HepG2 (cell line): Measurements from ENCODE around the gene BLOC1S4. TPM values are rescaled to one million over a fixed set of nuclear protein-coding genes. Genes with fewer than 3 reads are reported as not detected.

Source experiments
- CEBPG ChIP-seq: IDR thresholded peaks from 2 replicates; pipeline ENCODE4 v1.6.1; 2016
- FOXO4 ChIP-seq: sonication (generic); formaldehyde crosslinking; conservative IDR thresholded peaks from 2 replicates; pipeline ENCODE4 v1.8.1; 2023; ENCODE audit warnings: missing genetic modification reagents
- KDM3A ChIP-seq: IDR thresholded peaks from 2 replicates; pipeline ENCODE4 v1.6.1; 2018; ENCODE audit warnings: low read depth, missing compliant biosample characterization
- KMT2B ChIP-seq: IDR thresholded peaks from 2 replicates; pipeline ENCODE4 v1.6.1; 2016; ENCODE audit warnings: missing genetic modification reagents, missing compliant biosample characterization
- NONO ChIP-seq, 2 experiments: fragments of 450-650 bp in 1 of 2; sonication (generic) in 1 of 2; formaldehyde crosslinking in 1 of 2; IDR thresholded peaks in 1 of 2; conservative IDR thresholded peaks in 1 of 2; 2 replicates each; pipeline versions ENCODE4 v1.6.1 to v1.8.0; 2017 to 2022; ENCODE audit warnings: mild to moderate bottlenecking in 1 of 2, missing genetic modification reagents in 1 of 2, moderate library complexity in 1 of 2
- POLR2A ChIP-seq, 2 experiments: IDR thresholded peaks; 2 replicates each; pipeline ENCODE4 v1.6.1; 2011; ENCODE audit warnings: low read depth in 2 of 2, low read length in 2 of 2, mild to moderate bottlenecking in 1 of 2, moderate library complexity in 1 of 2; ENCODE audit not compliant: insufficient read depth in 1 of 2
- SMAD3 ChIP-seq: sonication (generic); formaldehyde crosslinking; IDR thresholded peaks from 2 replicates; pipeline ENCODE4 v1.4.0; 2020; ENCODE audit warnings: missing genetic modification reagents
- SP140L ChIP-seq: sonication (generic); formaldehyde crosslinking; IDR thresholded peaks from 2 replicates; pipeline ENCODE4 v1.4.0; 2020; ENCODE audit warnings: missing genetic modification reagents, borderline replicate concordance
- SRSF1 ChIP-seq: fragments of 200-400 bp; formaldehyde crosslinking; optimal IDR thresholded peaks from 2 replicates; pipeline ENCODE3; 2017; ENCODE audit warnings: mild to moderate bottlenecking, low read depth, low read length, moderate library complexity
- STAT6 ChIP-seq: sonication (generic); formaldehyde crosslinking; IDR thresholded peaks from 2 replicates; pipeline ENCODE4 v1.4.0; 2020; ENCODE audit warnings: missing genetic modification reagents, mild to moderate bottlenecking, borderline replicate concordance
- TBL1XR1 ChIP-seq: fragments of 150-350 bp; IDR thresholded peaks from 2 replicates; pipeline ENCODE4 v1.6.1; 2014; ENCODE audit warnings: borderline replicate concordance, low read length; ENCODE audit not compliant: partially characterized antibody
- TIGD3 ChIP-seq: sonication (generic); formaldehyde crosslinking; IDR thresholded peaks from 2 replicates; pipeline ENCODE4 v1.5.1; 2020; ENCODE audit warnings: mild to moderate bottlenecking, missing genetic modification reagents, borderline replicate concordance
- ZBTB7B ChIP-seq: sonication (generic); formaldehyde crosslinking; IDR thresholded peaks from 2 replicates; pipeline ENCODE4 v1.4.0; 2020; ENCODE audit warnings: missing genetic modification reagents
- ZKSCAN8 ChIP-seq: IDR thresholded peaks from 2 replicates; pipeline ENCODE4 v1.6.1; 2016; ENCODE audit warnings: borderline replicate concordance, missing genetic modification reagents, missing compliant biosample characterization
- ZNF329 ChIP-seq: sonication (generic); formaldehyde crosslinking; IDR thresholded peaks from 2 replicates; pipeline ENCODE4 v1.9.0; 2021; ENCODE audit warnings: low read depth, mild to moderate bottlenecking, missing genetic modification reagents
- ZNF362 ChIP-seq: sonication (generic); formaldehyde crosslinking; IDR thresholded peaks from 2 replicates; pipeline ENCODE4 v1.4.0; 2020; ENCODE audit warnings: missing genetic modification reagents, mild to moderate bottlenecking, borderline replicate concordance
- ZNF589 ChIP-seq: sonication (generic); formaldehyde crosslinking; conservative IDR thresholded peaks from 2 replicates; pipeline ENCODE4 v1.8.0; 2022; ENCODE audit warnings: mild to moderate bottlenecking, moderate library complexity, missing genetic modification reagents
- ZSCAN20 ChIP-seq: sonication (generic); formaldehyde crosslinking; IDR thresholded peaks from 2 replicates; pipeline ENCODE4 v1.4.0; 2020; ENCODE audit warnings: missing genetic modification reagents, mild to moderate bottlenecking, borderline replicate concordance
- polyA plus RNA-seq, 8 experiments: library from polyadenylated mRNA; depleted of rRNA in 3 of 8; stranded (reverse) in 7 of 8; unstranded in 1 of 8; fragments of >200 nt; fragmentation: Illumina TruSeq in 4 of 8; extraction: Trizol in 4 of 8; gene quantifications; 2 replicates each; pipeline versions ENCODE4 v1.2.1 to v1.2.3, GENCODE V29; 2011 to 2016; ENCODE audit warnings: low read depth in 4 of 8, missing spikeins in 1 of 8, mixed read lengths in 1 of 8; ENCODE audit not compliant: insufficient read depth in 1 of 8
- total RNA-seq, 5 experiments: library from RNA; depleted of rRNA; stranded (reverse); fragments of >200 nt; fragmentation: Illumina TruSeq; extraction: Trizol; gene quantifications; 2 replicates each; pipeline ENCODE4 v1.2.3, GENCODE V29; 2016; ENCODE audit warnings: low read depth in 1 of 5
- TF ChIP-seq, protein P1 (sequence below): sonication (generic); formaldehyde crosslinking; IDR thresholded peaks from 2 replicates; pipeline ENCODE4 v1.4.0; 2020; ENCODE audit warnings: missing genetic modification reagents

BLOC1S4 gene
- total and polyA plus RNA-seq, 2 of the 13 experiments (the other 11 are each of a cell fraction or from before 2014, with no cell fraction given): 15.5 to 20.9 TPM

- TF ChIP-seq ZSCAN20 (CRISPR knock-in tag) (no peak), TBL1XR1 (no peak), ZNF329 (CRISPR knock-in tag) (no peak), ZNF589 (no peak), CEBPG (CRISPR knock-in tag) (no peak), SP140L (no peak), KMT2B (CRISPR knock-in tag) (no peak), POLR2A (IDR thresholded peaks at IDR 0.05; ENCODE audit: insufficient read depth in 1 of 2, low read depth in 2 of 2, low read length in 2 of 2) (no peak), NONO (IDR thresholded peaks at IDR 0.05) (no peak), NONO (CRISPR knock-in tag; conservative IDR thresholded peaks at IDR 0.05) (no peak), SRSF1 (no peak), ZBTB7B (no peak), ZNF362 (CRISPR knock-in tag) (no peak), STAT6 (no peak), SMAD3 (CRISPR knock-in tag) (no peak), ZKSCAN8 (CRISPR knock-in tag) (no peak), KDM3A (CRISPR knock-in tag) (no peak; the same call in 1 of the 2 replicates), TIGD3 (CRISPR knock-in tag) (no peak), FOXO4 (no peak)
- TF ChIP-seq, protein P1, sequence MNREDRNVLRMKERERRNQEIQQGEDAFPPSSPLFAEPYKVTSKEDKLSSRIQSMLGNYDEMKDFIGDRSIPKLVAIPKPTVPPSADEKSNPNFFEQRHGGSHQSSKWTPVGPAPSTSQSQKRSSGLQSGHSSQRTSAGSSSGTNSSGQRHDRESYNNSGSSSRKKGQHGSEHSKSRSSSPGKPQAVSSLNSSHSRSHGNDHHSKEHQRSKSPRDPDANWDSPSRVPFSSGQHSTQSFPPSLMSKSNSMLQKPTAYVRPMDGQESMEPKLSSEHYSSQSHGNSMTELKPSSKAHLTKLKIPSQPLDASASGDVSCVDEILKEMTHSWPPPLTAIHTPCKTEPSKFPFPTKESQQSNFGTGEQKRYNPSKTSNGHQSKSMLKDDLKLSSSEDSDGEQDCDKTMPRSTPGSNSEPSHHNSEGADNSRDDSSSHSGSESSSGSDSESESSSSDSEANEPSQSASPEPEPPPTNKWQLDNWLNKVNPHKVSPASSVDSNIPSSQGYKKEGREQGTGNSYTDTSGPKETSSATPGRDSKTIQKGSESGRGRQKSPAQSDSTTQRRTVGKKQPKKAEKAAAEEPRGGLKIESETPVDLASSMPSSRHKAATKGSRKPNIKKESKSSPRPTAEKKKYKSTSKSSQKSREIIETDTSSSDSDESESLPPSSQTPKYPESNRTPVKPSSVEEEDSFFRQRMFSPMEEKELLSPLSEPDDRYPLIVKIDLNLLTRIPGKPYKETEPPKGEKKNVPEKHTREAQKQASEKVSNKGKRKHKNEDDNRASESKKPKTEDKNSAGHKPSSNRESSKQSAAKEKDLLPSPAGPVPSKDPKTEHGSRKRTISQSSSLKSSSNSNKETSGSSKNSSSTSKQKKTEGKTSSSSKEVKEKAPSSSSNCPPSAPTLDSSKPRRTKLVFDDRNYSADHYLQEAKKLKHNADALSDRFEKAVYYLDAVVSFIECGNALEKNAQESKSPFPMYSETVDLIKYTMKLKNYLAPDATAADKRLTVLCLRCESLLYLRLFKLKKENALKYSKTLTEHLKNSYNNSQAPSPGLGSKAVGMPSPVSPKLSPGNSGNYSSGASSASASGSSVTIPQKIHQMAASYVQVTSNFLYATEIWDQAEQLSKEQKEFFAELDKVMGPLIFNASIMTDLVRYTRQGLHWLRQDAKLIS (CRISPR knock-in tag): no peak; the same call in 1 of the 2 replicates
Measured at GRCh38 chr4:6694177-6694901, 21.6 kb upstream of the BLOC1S4 start (continued).
